ENCODE results near the gene AP3S1.

The AP3S1 gene

GRCh38 chr5:115829913-115830312, 11.8 kb upstream of the AP3S1 start:
- DNase-seq, result no peak

GRCh38 chr5:115831163-115831768, 10.5 kb upstream of the AP3S1 start:
- peak; percentile 39 for DNase-seq

GRCh38 chr5:115835481-115835880, 6.3 kb upstream of the AP3S1 start:
- DNase-seq, result no peak

- DNase-seq, result peak; percentile 27
Observed at GRCh38 chr5:115838885-115839518, 2.7 kb upstream of the AP3S1 start.

- no peak for DNase-seq
Observed at GRCh38 chr5:115840873-115841272, 862 bp upstream of the AP3S1 start.

GRCh38 chr5:115842089-115842935, 577 bp downstream of the AP3S1 start:
- peak; percentile 74 for DNase-seq

- no peak for DNase-seq
Observed at GRCh38 chr5:115842952-115843351, 1.2 kb downstream of the AP3S1 start.

GRCh38 chr5:115843444-115844130, 1.9 kb downstream of the AP3S1 start:
- DNase-seq, result no peak

- DNase-seq, result no peak
Observed at GRCh38 chr5:115844321-115844817, 2.6 kb downstream of the AP3S1 start.

- no peak for DNase-seq
Observed at GRCh38 chr5:115847290-115847689, 5.6 kb downstream of the AP3S1 start.

GRCh38 chr5:115849258-115849798, 7.6 kb downstream of the AP3S1 start:
- no peak for DNase-seq

GRCh38 chr5:115850744-115851416, 9.1 kb downstream of the AP3S1 start:
- no peak for DNase-seq

- DNase-seq, result no peak
Observed at GRCh38 chr5:115854139-115854538, 12.4 kb downstream of the AP3S1 start.

- no peak for DNase-seq
Observed at GRCh38 chr5:115855959-115856358, 14.2 kb downstream of the AP3S1 start.

- no peak for DNase-seq
Observed at GRCh38 chr5:115857057-115857479, 15.3 kb downstream of the AP3S1 start.

GRCh38 chr5:115857626-115858349, 16.1 kb downstream of the AP3S1 start:
- no peak for DNase-seq

- no peak for DNase-seq
Observed at GRCh38 chr5:115858396-115858795, 16.7 kb downstream of the AP3S1 start.

- no peak for DNase-seq
Observed at GRCh38 chr5:115859378-115859777, 17.6 kb downstream of the AP3S1 start.

- no peak for DNase-seq
Observed at GRCh38 chr5:115869256-115869795, 27.6 kb downstream of the AP3S1 start.

- DNase-seq, result no peak
Observed at GRCh38 chr5:115872447-115872846, 30.7 kb downstream of the AP3S1 start.

- no peak for DNase-seq
Observed at GRCh38 chr5:115873392-115873791, 31.7 kb downstream of the AP3S1 start.
